SK-N-SH (cell line): ENCODE data around the gene TTC28. TPM values are rescaled to one million over a fixed set of nuclear protein-coding genes. Genes with fewer than 3 reads are reported as not detected.

ENCODE experiments used
- CTCF ChIA-PET: fragments of 300-600, 350-600 bp; formaldehyde crosslinking; extraction: SDS; loops from one replicate; lab custom pipeline; 2021; lab: Yijun Ruan, JAX
- POLR2A ChIA-PET: fragments of 350-600 bp; sonication (Branson Sonifier 250); formaldehyde crosslinking; extraction: SDS; loops from one replicate; lab custom pipeline; 2020; ENCODE audit warnings: antibody characterized with exemption, inconsistent platforms; lab: Yijun Ruan, JAX
- DNase-seq: peaks from one replicate; pipeline ENCODE4 v3.0.0; 2012
- H2AFZ ChIP-seq: fragments of 200-600 bp; sonication (generic); 2 replicates; pipeline ENCODE4 v1.8.1; 2016; ENCODE audit warnings: antibody characterized with exemption, mild to moderate bottlenecking, low read depth
- H3F3A ChIP-seq: fragments of 200-600 bp; sonication (generic); replicated peaks from 2 replicates; pipeline ENCODE3; 2016; ENCODE audit warnings: antibody characterized with exemption, mild to moderate bottlenecking; ENCODE audit not compliant: insufficient read depth
- H3K27ac ChIP-seq, 2 experiments: fragments of 200-500 bp in 1 of 2; fragments of 200-600 bp in 1 of 2; sonication (Bioruptor generic) in 1 of 2; sonication (generic), shearing (Covaris generic) in 1 of 2; 2 replicates each; pipeline versions ENCODE4 v1.5.1 to v1.6.1; 2014 to 2016; ENCODE audit warnings: low read depth in 2 of 2, inconsistent platforms in 1 of 2, low read length in 1 of 2, mild to moderate bottlenecking in 1 of 2, mixed read lengths in 1 of 2
- H3K27me3 ChIP-seq: fragments of 200-600 bp; sonication (generic), shearing (Covaris generic); 2 replicates; pipeline ENCODE4 v1.6.1; 2016; ENCODE audit warnings: mixed run types; ENCODE audit not compliant: insufficient read depth
- H3K36me3 ChIP-seq, 2 experiments: fragments of 200-500 bp in 1 of 2; fragments of 200-600 bp in 1 of 2; sonication (Bioruptor generic) in 1 of 2; sonication (generic) in 1 of 2; replicated peaks in 1 of 2; 2 replicates each; pipeline versions ENCODE3 to v1.5.1; 2014 to 2016; ENCODE audit warnings: low read length in 1 of 2, mild to moderate bottlenecking in 1 of 2; ENCODE audit not compliant: insufficient read depth in 2 of 2, control insufficient read depth in 1 of 2
- H3K4me1 ChIP-seq, 2 experiments: fragments of 200-500 bp in 1 of 2; fragments of 200-600 bp in 1 of 2; sonication (Bioruptor generic) in 1 of 2; sonication (generic), shearing (Covaris generic) in 1 of 2; 2 replicates each; pipeline versions ENCODE4 v1.5.1 to v1.6.1; 2014 to 2016; ENCODE audit warnings: low read depth in 1 of 2, low read length in 1 of 2, mixed run types in 1 of 2; ENCODE audit not compliant: insufficient read depth in 2 of 2, control insufficient read depth in 1 of 2
- H3K4me2 ChIP-seq: fragments of 200-600 bp; sonication (generic), shearing (Covaris generic); 2 replicates; pipeline ENCODE4 v1.6.1; 2017; ENCODE audit warnings: mixed run types
- H3K4me3 ChIP-seq, 2 experiments: fragments of 200-500 bp in 1 of 2; fragments of 200-600 bp in 1 of 2; sonication (Bioruptor generic) in 1 of 2; sonication (generic), shearing (Covaris generic) in 1 of 2; 2 replicates each; pipeline versions ENCODE4 v1.5.1 to v1.8.1; 2014 to 2016; ENCODE audit warnings: low read depth in 2 of 2, inconsistent platforms in 1 of 2, low read length in 1 of 2, mild to moderate bottlenecking in 1 of 2, mixed read lengths in 1 of 2, moderate library complexity in 1 of 2
- H3K79me2 ChIP-seq: fragments of 200-600 bp; sonication (generic); 2 replicates; pipeline ENCODE4 v1.8.1; 2017; ENCODE audit warnings: mild to moderate bottlenecking; ENCODE audit not compliant: insufficient read depth
- H3K9ac ChIP-seq: fragments of 200-600 bp; sonication (generic); 2 replicates; pipeline ENCODE4 v1.6.1; 2017; ENCODE audit warnings: mixed run types
- H3K9me2 ChIP-seq: fragments of 200-600 bp; sonication (generic); 2 replicates; pipeline ENCODE4 v1.6.1; 2017; ENCODE audit warnings: mixed run types
- H3K9me3 ChIP-seq: fragments of 200-600 bp; sonication (generic); 2 replicates; pipeline ENCODE4 v1.6.1; 2017; ENCODE audit warnings: mixed run types, mild to moderate bottlenecking, moderate library complexity
- H4K20me1 ChIP-seq: fragments of 200-600 bp; sonication (generic); 2 replicates; pipeline ENCODE4 v1.6.1; 2017; ENCODE audit warnings: mild to moderate bottlenecking, mixed run types; ENCODE audit not compliant: insufficient read depth
- ELF1 ChIP-seq: IDR thresholded peaks from 2 replicates; pipeline ENCODE4 v1.4.0; 2012
- EZH2phosphoT487 ChIP-seq: fragments of 200-600 bp; sonication (generic); IDR thresholded peaks from 2 replicates; pipeline ENCODE4 v1.6.1; 2017; ENCODE audit warnings: low read depth, mixed run types, mild to moderate bottlenecking, antibody characterized with exemption, moderate library complexity, borderline replicate concordance
- GATA2 ChIP-seq: sonication (generic); formaldehyde crosslinking; IDR thresholded peaks from 2 replicates; pipeline ENCODE4 v1.5.0; 2020; ENCODE audit warnings: mild to moderate bottlenecking, missing genetic modification reagents
- IRF3 ChIP-seq: fragments of 150-350 bp; IDR thresholded peaks from 2 replicates; pipeline ENCODE4 v1.6.1; 2016; ENCODE audit warnings: mild to moderate bottlenecking, low read depth, low read length
- JUND ChIP-seq: IDR thresholded peaks from 2 replicates; pipeline ENCODE4 v1.4.0; 2012
- MAX ChIP-seq: IDR thresholded peaks from 2 replicates; pipeline ENCODE4 v1.4.0; 2012; ENCODE audit warnings: low read depth
- NRF1 ChIP-seq: IDR thresholded peaks from 2 replicates; pipeline ENCODE4 v1.6.1; 2012; ENCODE audit warnings: low read depth, mild to moderate bottlenecking, low read length
- PBX3 ChIP-seq: IDR thresholded peaks from 2 replicates; pipeline ENCODE4; 2012
- RCOR1 ChIP-seq: fragments of 150-350 bp; IDR thresholded peaks from 2 replicates; pipeline ENCODE4 v1.6.1; 2017; ENCODE audit warnings: antibody characterized with exemption, low read length
- REST ChIP-seq: IDR thresholded peaks from 2 replicates; pipeline ENCODE4 v1.6.1; 2012; ENCODE audit warnings: mild to moderate bottlenecking, low read depth, low read length, moderate library complexity
- RFX5 ChIP-seq: IDR thresholded peaks from 2 replicates; pipeline ENCODE4 v1.6.1; 2012; ENCODE audit warnings: mild to moderate bottlenecking, improper control_type of control experiment, low read length
- SIN3A ChIP-seq: IDR thresholded peaks from 2 replicates; pipeline ENCODE4 v1.6.1; 2012; ENCODE audit warnings: low read depth, mild to moderate bottlenecking, low read length, moderate library complexity, borderline replicate concordance
- ZBTB33 ChIP-seq: IDR thresholded peaks from 2 replicates; pipeline ENCODE4 v1.4.0; 2012; ENCODE audit warnings: low read depth, borderline replicate concordance
- WGBS: methylation state at CpG from one replicate; pipeline ENCODE4 v1.1.6; 2017; ENCODE audit warnings: low lambda C conversion rate; 5-methylcytosine and 5-hydroxymethylcytosine counted together
- polyA plus RNA-seq, 3 experiments: library from polyadenylated mRNA; depleted of rRNA; stranded (reverse); fragments of >200 nt; gene quantifications; 2 replicates each; pipeline ENCODE4 v1.2.3, GENCODE V29; 2012

The TTC28 gene
- polyA plus RNA-seq, 1 of the 3 experiments (the other 2 are of a cell fraction), result 5.9 TPM

GRCh38 chr22:28581016-28581415, 98.6 kb downstream of the TTC28 start:
- H3K36me3 ChIP-seq, result no peaks in the 10 kb centered on the region
- no peaks in the 10 kb centered on the region for H3K9me2 ChIP-seq
- no peak overlapping the region for H3K27ac ChIP-seq
- H3K4me1 ChIP-seq, result peaks cover 8 to 19% of the 10 kb centered on the region in 2 experiments; a peak in 3 of 4 replicates
- H3K9ac ChIP-seq, result no peak overlapping the region
- peaks cover 5% of the 10 kb centered on the region for H3F3A ChIP-seq
- no peak overlapping the region for H2AFZ ChIP-seq
- no peaks in the 10 kb centered on the region for H4K20me1 ChIP-seq
- H3K79me2 ChIP-seq, result no peaks in the 10 kb centered on the region; the same call in 1 of the 2 replicates
- H3K9me3 ChIP-seq, result no peaks in the 10 kb centered on the region
- no peak overlapping the region for H3K4me2 ChIP-seq
- 97% methylated on average over 8 of the region's 8 CpGs for WGBS
- POLR2A ChIA-PET, result no interaction called here
- H3K27me3 ChIP-seq, result no peaks in the 10 kb centered on the region
- H3K4me3 ChIP-seq, result no peak overlapping the region
- CTCF ChIA-PET, result interaction anchor here (1.4 kb wide), 1 partner anchor 13 kb away, joined by 3 read pairs; no protein-coding TSS in a partner anchor
- DNase-seq, result no peak
- TF ChIP-seq IRF3 (no peak), GATA2 (CRISPR knock-in tag) (no peak), JUND (no peak), ELF1 (no peak), SIN3A (no peak), NRF1 (no peak), ZBTB33 (no peak), RFX5 (no peak), PBX3 (no peak), MAX (no peak), REST (no peak), EZH2phosphoT487 (no peak), RCOR1 (no peak)
